OCI-M2 (cell line): ENCODE data around the gene CD79B.
"Not testable (repeated sequence)": the region's sequence is repeated elsewhere in the genome, so short reads cannot be mapped to it uniquely, and the experiment has no call there.

Experiments
- DNase-seq: peaks from one replicate; lab custom pipeline; 2025; ENCODE audit not compliant: unreplicated experiment; lab: John Stamatoyannopoulos, UW

Gene CD79B

DNA sequence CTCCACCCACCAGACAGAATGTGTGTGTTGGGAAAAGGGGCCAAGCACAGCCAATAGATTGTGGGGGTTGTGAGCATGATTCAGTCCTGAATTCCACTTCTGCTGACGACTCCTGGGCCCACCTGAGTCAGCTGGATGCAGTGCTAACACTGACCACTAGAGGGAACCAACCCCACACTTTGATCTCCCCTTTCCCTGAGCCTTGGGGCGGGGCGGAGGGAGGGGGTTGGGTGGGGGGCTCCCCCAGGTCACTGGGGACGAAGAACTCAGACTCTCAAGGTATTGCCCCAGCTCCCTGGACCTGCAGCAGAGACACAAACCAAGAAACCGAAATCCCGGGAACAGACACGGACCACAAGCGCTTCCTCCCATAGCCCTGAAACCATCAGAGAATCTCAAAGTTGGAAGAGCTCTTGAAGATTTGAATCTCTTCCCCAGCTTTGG, 20.5 kb downstream of the CD79B start:
- DNase-seq, result no peak

DNA sequence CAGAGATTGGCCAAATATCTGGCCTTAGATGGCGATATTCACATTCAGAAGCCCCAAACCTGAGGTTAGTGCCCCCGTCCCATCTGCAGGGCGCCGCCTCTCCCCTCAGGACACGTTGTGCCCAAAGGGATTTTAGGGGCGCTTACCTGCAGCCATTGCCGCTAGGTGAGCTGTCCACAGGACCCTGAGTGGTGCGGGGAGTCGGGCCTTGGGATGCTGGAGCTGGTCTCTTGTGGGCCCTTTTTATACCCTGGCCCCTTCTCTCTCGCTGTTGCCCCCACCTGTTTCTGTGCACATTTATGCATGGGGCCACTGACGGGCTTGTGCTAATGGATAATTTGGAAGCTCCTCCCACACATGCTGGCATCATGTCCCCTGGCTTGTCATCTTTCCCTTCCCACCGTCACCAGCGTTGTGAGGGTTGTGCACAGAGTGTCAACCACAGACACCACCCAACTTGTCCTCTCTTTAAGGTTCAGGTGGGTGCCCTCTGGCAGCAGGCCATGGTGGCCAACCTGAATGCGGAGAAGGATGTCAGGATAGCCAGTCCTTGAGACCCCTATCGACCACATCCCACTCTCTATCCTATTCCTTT, 21.0 kb downstream of the CD79B start, which contains the start of gene CSHL1:
Gene CSHL1, minus strand, starts transcription at position 218 of the 595 bp plus-strand sequence. Its CDS starts 62 bp downstream, at position 156.
- DNase-seq, result no peak

DNA sequence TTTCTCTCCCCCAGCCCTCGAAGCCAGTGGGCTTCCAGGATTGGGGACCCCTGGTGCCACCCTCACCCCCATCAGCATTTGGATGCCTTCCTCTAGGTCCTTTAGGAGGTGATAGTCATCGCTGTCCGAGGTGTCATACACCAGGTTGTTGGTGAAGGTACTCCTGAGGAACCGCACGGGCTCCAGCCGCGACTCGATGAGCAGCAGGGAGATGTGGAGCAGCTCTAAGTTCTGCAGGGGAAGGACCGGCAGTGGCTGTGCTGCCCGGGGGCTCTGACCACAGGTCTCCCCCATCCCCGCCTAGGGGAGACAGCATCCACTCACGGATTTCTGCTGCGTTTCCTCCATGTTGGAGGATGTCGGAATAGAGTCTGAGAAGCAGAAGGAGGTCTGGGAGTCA, 22.0 kb downstream of the CD79B start:
- no peak for DNase-seq

DNA sequence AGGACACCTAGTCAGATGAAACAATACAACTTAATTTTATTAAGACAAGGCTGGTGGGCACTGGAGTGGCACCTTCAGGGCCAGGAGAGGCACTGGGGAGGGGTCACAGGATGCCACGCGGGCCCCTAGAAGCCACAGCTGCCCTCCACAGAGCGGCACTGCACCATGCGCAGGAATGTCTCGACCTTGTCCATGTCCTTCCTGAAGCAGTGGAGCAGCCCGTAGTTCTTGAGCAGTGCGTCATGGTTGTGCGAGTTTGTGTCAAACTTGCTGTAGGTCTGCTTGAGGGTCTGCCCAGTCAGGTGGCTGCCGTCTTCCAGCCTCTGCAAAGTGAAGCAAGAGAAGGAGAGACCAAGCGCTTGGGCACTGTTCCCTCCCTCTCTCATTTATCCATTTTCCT, 22.5 kb downstream of the CD79B start:
- not testable (repeated sequence) for DNase-seq

DNA sequence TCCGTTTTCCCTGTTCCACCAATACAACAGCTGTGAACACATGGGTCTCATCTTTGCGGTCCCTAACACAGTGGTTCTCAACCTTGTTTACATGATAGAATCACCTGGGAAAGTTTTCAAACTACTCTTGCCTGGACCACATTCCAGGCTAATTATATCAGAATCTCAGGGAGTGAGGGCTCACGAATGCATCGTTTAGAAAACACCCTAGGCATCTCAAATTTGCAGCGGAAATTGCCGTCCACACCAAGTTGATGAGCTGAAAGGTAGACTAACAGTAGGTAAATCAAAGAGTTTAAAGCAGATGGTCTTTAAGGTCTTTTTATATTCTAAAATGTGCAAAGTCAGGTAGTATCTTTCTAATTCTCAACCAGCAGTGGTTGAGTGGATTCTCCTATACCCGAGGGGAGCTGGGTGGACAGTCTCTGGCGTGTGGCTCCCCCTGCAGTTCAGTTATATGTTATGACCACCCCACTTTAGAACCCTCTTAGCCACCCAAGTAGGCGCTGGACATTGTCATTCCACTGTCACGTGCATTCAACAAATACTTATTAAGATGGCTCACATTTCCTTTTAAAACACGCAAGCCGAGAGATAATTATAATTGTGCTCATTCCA, 24.9 kb downstream of the CD79B start:
- not testable (repeated sequence) for DNase-seq

DNA sequence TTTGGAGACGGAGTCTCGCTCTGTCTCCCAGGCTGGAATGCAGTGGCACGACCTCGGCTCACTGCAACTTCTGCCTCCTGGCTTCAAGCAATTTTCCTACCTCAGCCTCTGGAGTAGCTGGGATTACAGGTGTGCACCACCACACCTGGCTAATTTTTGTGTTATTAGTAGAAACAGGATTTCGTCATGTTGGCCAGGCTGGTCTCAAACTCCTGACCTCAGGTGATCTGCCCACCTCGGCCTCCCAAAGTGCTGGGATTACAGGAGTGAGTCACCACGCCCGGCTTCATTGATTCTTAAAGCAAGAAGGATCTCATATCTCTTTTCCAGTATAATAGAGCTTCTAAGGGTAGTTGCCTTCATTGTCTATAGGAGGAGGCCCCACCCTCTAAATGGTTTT, 27.3 kb downstream of the CD79B start:
- DNase-seq, result not testable (repeated sequence)

DNA sequence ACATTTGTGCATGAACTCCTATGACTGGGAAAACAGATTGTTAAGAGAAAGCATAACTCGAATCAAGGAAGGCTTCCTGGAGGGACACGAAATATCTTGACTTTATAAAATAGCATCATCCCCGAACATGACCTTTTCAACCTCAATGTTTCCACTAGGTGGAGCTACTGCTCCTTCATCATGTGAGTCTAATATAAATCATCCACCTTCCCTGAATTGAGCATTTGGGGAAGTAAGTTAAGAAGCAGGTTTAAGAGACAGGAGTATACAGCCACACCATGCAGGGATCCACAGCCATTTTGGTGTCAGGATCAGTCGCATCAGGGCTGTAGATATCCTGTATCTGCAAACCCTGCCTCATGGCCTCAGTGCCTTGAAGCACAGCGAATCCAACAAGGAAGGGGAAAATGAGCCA, 28.3 kb downstream of the CD79B start:
- not testable (repeated sequence) for DNase-seq

- not testable (repeated sequence) for DNase-seq
These were observed 30.2 kb downstream of the CD79B start for GRCh38 chr17:63901971-63902370.

GRCh38 chr17:63898899-63899798, 33.0 kb downstream of the CD79B start:
- not testable (repeated sequence) for DNase-seq

DNA sequence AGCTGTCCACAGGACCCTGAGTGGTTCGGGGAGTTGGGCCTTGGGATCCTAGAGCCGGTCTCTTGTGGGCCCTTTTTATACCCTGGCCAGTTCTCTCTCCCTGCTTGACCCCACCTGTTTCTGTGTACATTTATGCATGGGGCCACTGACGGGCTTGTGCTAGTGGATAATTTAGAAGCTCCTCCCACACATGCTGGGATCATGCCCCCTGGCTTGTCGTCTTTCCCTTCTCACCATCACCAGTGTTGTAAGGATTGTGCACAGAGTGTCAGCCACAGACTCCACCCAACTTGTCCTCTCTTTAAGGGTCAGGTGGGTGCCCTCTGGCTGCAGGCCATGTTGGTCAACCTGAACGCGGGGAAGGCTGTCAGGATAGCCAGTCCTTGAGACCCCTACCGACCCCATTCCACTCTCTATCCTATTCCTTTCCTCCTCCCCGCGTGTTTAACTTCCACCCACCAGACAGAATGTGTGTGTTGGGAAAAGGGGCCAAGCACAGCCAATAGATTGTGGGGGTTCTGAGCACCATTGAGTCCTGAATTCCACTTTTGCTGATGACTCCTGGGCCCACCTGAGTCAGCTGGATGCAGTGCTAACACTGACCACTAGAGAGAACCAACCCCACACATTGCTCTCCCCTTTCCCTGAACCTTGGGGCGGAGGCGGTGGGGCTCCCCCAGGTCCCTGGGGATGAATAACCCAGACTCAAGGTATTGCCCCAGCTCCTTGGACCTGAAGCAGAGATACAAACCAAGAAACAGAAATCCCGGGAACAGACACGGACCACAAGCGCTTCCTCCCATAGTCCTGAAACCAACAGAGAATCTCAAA, 35.4 kb downstream of the CD79B start, which contains the start of gene CSH1:
Gene CSH1, minus strand, starts transcription at position 51 of the 831 bp plus-strand sequence. CDS start 63 bp downstream, outside the sequence.
- DNase-seq, result not testable (repeated sequence)

- DNase-seq, result not testable (repeated sequence)
These were observed 37.3 kb downstream of the CD79B start for GRCh38 chr17:63894821-63895220.

DNA sequence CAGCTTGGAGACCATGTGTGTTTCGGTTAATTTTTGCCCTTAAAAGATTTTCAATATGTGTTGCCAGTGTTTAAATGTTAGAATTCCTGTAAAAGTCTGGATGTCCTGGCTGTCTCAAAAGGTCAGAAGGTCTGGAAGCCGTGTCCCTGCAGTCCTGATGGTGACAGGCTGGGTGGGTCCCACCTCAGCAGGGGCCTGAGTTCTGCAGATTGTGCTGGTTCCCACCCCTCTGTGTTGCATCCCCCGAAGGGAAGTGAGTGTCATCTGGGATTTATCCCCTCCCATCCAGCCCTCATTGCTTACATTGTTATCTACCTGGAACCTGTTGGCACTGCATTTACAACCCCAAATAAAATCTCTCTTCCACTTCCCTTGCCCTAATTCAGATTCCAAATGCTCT, 38.1 kb downstream of the CD79B start:
- not testable (repeated sequence) for DNase-seq

- DNase-seq, result not testable (repeated sequence)
These were observed 39.7 kb downstream of the CD79B start for GRCh38 chr17:63892316-63893037.

DNA sequence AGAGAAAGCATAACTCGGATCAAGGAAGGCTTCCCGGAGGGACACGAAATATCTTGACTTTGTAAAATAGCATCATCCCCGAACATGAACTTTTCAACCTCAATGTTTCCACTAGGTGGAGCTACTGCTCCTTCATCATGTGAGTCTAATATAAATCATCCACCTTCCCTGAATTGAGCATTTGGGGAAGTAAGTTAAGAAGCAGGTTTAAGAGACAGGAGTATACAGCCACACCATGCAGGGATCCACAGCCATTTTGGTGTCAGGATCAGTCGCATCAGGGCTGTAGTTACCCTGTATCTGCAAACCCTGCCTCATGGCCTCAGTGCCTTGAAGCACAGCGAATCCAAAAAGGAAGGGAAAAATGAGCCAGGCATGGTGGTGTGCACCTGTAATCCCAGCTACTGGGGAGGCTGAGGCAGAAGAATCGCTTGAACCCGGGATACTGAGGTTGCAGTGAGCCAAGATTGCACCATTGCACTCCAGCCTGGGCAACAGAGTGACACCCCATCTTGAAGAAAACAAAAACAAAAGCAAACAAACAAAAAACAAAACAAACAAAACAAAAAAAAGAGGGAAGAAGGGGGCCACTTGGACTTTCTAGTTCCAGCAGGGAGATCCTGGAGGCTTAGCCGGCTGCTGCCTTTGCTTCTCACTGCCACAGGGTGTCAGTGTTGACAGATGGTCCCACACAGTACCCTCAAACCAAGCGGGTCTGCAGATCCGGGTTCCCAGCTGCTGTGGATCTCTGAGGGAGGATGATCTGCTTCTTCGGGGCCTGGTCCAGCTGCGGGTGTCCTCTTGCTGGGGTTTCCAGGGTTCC, 42.9 kb downstream of the CD79B start:
- not testable (repeated sequence) for DNase-seq

GRCh38 chr17:63885119-63885518, 47.0 kb downstream of the CD79B start:
- not testable (repeated sequence) for DNase-seq

GRCh38 chr17:63882626-63883126, 49.5 kb downstream of the CD79B start:
- not testable (repeated sequence) for DNase-seq

DNA sequence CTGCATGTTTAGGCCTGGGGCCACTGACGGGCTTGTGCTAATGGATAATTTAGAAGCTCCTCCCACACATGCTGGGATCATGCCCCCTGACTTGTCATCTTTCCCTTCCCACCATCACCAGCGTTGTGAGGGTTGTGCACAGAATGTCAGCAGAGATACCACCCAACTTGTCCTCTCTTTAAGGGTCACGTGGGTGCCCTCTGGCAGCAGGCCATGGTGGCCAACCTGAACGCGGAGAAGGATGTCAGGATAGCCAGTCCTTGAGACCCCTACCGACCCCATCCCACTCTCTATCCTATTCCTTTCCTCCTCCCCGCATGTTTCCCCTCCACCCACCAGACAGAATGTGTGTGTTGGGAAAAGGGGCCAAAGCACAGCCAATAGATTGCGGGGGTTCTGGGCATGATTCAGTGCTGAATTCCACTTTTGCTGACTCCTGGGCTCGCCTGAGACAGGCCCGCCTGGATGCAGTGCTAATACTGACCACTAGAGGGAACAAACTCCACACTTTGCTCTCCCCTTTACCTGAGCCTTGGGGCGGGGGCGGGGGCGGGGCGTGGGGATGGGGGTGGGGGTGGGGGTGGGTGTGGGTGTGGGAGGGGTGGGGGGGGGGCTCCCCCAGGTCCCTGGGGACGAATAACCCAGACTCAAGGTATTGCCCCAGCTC, 50.1 kb downstream of the CD79B start, which contains the start of gene GH2:
Gene GH2, minus strand, starts transcription at position 10 of the 667 bp plus-strand sequence. CDS start 143 bp downstream, outside the sequence.
- no peak for DNase-seq

GRCh38 chr17:63881337-63881736, 50.8 kb downstream of the CD79B start:
- not testable (repeated sequence) for DNase-seq
